KMS-11 (cell line): ENCODE measurements around the gene RASL10A.

Experiments used
- H2AFZ ChIP-seq: fragments of 200-600 bp; sonication (generic); 2 replicates; pipeline ENCODE4 v1.6.1; 2016; ENCODE audit warnings: antibody characterized with exemption, mixed run types, low read depth
- H3K27ac ChIP-seq: fragments of 200-600 bp; sonication (generic); 2 replicates; pipeline ENCODE4 v1.6.1; 2016; ENCODE audit warnings: mild to moderate bottlenecking, mixed run types
- H3K27me3 ChIP-seq: fragments of 200-600 bp; sonication (generic); 2 replicates; pipeline ENCODE4 v1.6.1; 2017; ENCODE audit warnings: mild to moderate bottlenecking, low read depth, mixed run types, moderate library complexity; ENCODE audit not compliant: insufficient read depth
- H3K36me3 ChIP-seq: fragments of 200-600 bp; sonication (generic); 2 replicates; pipeline ENCODE4 v1.6.1; 2017; ENCODE audit warnings: mild to moderate bottlenecking, mixed run types; ENCODE audit not compliant: insufficient read depth
- H3K4me1 ChIP-seq: fragments of 200-600 bp; sonication (generic); 2 replicates; pipeline ENCODE4 v1.6.1; 2016; ENCODE audit warnings: mild to moderate bottlenecking, low read depth, mixed run types; ENCODE audit not compliant: poor library complexity, severe bottlenecking
- H3K4me2 ChIP-seq: fragments of 200-600 bp; sonication (generic); 2 replicates; pipeline ENCODE4 v1.7.0; 2016; ENCODE audit warnings: mild to moderate bottlenecking, mixed run types
- H3K4me3 ChIP-seq: fragments of 200-600 bp; sonication (generic); IDR thresholded peaks from 2 replicates; pipeline ENCODE4 v1.6.1; 2017; ENCODE audit warnings: low read depth, low read length, mixed read lengths; ENCODE audit not compliant: insufficient read depth
- H3K79me2 ChIP-seq: fragments of 200-600 bp; sonication (generic); 2 replicates; pipeline ENCODE4 v1.6.1; 2016; ENCODE audit warnings: low read depth, mixed run types; ENCODE audit not compliant: insufficient read depth
- H3K9ac ChIP-seq: fragments of 200-600 bp; sonication (generic); 2 replicates; pipeline ENCODE4 v1.6.1; 2016; ENCODE audit warnings: mild to moderate bottlenecking, mixed run types
- H4K20me1 ChIP-seq: fragments of 200-600 bp; sonication (generic); 2 replicates; pipeline ENCODE4 v1.6.1; 2016; ENCODE audit warnings: mild to moderate bottlenecking, mixed run types; ENCODE audit not compliant: insufficient read depth
- TF ChIP-seq, protein P1 (sequence below): fragments of 200-600 bp; sonication (generic); conservative IDR thresholded peaks from 2 replicates; pipeline ENCODE4 v1.6.1; 2017; ENCODE audit warnings: low read depth, mild to moderate bottlenecking, antibody characterized with exemption, low read length, moderate library complexity, mixed read lengths

RASL10A gene

GRCh38 chr22:29330753-29331152 is 15.3 kb upstream of the RASL10A start:
- Histone ChIP-seq H2AFZ (no peak overlapping the region), H3K4me3 (no peak overlapping the region), H3K36me3 (no peaks in the 10 kb centered on the region), H3K27ac (no peak overlapping the region), H3K79me2 (no peaks in the 10 kb centered on the region), H3K27me3 (no peaks in the 10 kb centered on the region), H3K9ac (no peak overlapping the region), H4K20me1 (no peaks in the 10 kb centered on the region), H3K4me2 (no peak overlapping the region), H3K4me1 (no peaks in the 10 kb centered on the region)
- TF ChIP-seq, protein P1, sequence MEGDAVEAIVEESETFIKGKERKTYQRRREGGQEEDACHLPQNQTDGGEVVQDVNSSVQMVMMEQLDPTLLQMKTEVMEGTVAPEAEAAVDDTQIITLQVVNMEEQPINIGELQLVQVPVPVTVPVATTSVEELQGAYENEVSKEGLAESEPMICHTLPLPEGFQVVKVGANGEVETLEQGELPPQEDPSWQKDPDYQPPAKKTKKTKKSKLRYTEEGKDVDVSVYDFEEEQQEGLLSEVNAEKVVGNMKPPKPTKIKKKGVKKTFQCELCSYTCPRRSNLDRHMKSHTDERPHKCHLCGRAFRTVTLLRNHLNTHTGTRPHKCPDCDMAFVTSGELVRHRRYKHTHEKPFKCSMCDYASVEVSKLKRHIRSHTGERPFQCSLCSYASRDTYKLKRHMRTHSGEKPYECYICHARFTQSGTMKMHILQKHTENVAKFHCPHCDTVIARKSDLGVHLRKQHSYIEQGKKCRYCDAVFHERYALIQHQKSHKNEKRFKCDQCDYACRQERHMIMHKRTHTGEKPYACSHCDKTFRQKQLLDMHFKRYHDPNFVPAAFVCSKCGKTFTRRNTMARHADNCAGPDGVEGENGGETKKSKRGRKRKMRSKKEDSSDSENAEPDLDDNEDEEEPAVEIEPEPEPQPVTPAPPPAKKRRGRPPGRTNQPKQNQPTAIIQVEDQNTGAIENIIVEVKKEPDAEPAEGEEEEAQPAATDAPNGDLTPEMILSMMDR: no peak

- no peaks in the 10 kb centered on the region for H3K36me3 ChIP-seq
- H3K4me2 ChIP-seq: no peak overlapping the region
- no peaks in the 10 kb centered on the region for H3K79me2 ChIP-seq
- H2AFZ ChIP-seq: no peak overlapping the region
- H3K4me3 ChIP-seq: no peak overlapping the region
- TF ChIP-seq, protein P1: no peak
- H3K4me1 ChIP-seq: no peaks in the 10 kb centered on the region
- H3K27me3 ChIP-seq: no peaks in the 10 kb centered on the region
- no peak overlapping the region for H3K27ac ChIP-seq
- no peaks in the 10 kb centered on the region for H4K20me1 ChIP-seq
- H3K9ac ChIP-seq: no peak overlapping the region
These were observed 14.8 kb upstream of the RASL10A start for GRCh38 chr22:29330291-29330690.

GRCh38 chr22:29329581-29329980 is 14.1 kb upstream of the RASL10A start:
- Histone ChIP-seq H3K4me3 (no peak overlapping the region), H3K27me3 (no peaks in the 10 kb centered on the region), H3K79me2 (no peaks in the 10 kb centered on the region), H2AFZ (no peak overlapping the region), H3K4me2 (no peak overlapping the region), H3K4me1 (no peaks in the 10 kb centered on the region), H3K9ac (no peak overlapping the region), H3K27ac (no peak overlapping the region), H4K20me1 (no peaks in the 10 kb centered on the region), H3K36me3 (no peaks in the 10 kb centered on the region)
- TF ChIP-seq, protein P1: no peak

DNA sequence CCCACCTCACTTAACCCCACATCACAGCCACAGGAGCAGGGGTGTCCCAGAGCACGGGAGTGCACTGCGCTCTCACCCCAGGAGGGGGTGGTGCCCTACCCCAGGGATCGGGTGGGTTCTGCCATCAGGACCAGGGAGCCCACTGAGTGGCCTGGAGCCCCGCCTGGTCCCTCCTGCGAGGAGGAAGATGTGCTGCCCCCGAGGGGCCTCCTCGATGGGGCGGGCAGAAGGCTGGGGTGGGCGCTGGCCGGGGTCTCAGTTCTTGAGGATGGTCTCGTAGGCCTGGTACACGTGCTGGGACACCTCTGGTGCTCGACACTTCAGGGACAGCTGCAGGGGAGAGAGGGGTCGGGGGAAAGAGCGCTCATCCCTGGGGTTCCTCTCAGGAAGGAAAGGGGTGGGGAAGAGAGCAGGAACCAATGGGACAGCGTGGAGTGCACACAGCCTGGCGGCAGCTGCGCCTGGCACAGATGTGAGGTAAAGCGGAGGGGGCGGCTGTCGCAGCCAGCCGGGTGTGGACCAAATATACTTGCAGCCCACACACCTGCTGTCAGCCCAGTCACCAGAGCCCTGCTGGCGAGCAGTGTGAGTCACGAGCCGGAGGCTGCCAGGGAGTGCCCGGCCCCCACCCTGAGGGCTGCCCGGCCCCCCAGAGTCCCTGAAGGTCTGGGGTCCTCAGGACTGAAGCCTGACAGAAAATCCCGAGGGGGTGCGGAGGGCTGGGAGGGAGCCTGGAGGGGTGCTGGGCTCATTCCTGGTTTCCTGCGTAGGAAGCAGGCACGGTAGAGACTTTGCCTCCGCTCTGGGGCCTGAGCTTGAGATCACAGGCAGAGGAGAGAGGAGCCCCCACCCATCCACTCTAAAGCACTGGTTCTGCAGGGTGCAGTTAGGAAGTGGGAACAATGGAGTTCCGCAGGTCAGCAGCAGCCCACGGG is 13.3 kb upstream of the RASL10A start:
- H3K79me2 ChIP-seq: no peaks in the 10 kb centered on the region
- no peak overlapping the region for H3K27ac ChIP-seq
- no peak overlapping the region for H3K4me3 ChIP-seq
- H3K4me2 ChIP-seq: no peak overlapping the region
- no peak overlapping the region for H2AFZ ChIP-seq
- no peaks in the 10 kb centered on the region for H3K4me1 ChIP-seq
- TF ChIP-seq, protein P1: no peak
- no peaks in the 10 kb centered on the region for H4K20me1 ChIP-seq
- H3K27me3 ChIP-seq: no peaks in the 10 kb centered on the region
- H3K36me3 ChIP-seq: no peaks in the 10 kb centered on the region
- no peak overlapping the region for H3K9ac ChIP-seq
